ENCODE results near the gene TNFRSF12A.

The TNFRSF12A gene

DNA sequence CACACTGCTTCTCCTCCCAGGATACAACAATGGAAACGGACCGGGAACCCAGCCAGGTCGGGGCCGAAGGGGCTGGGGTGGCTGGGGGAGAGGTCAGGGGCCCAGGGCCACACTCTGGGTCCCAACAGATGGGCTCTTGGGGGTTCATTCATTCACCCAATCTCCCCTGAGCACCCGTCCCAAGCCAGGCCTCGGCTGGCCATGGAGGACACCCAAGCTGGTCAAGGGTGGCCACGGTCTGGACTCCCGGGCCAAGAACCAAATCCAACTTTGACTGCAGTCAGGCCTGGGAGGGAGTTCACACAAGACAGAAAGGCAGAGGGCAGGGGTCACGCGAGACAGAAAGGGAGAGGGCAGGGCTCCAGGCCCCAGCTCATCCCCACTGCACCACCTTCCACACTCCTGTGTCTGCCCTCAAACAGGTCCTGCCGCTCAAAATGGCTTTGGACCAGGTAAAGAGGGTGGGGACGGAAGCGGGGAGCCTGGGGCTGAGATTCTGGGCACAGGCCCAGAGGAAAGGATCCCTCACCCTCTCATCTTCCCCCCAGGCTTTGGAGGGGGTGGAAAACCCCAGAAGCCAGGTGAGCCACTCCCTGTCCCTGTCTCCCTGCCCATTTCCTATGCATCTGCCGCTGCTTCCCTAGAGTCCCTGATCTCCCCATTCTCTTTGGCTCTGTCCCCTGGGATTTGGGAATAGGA, 27.6 kb upstream of the TNFRSF12A start:
- Mint-ChIP-seq H3K27ac (no peak overlapping the region), H3K27me3 (peaks cover 34% of the 10 kb centered on the region), H3K4me3 (no peak overlapping the region), H3K9me3 (no peaks in the 10 kb centered on the region), H3K36me3 (ENCODE audit: low read depth) (no peaks in the 10 kb centered on the region), H3K4me1 (ENCODE audit: low read depth) (no peaks in the 10 kb centered on the region)
- intact Hi-C loops (cut with micrococcal nuclease): no loop called here

DNA sequence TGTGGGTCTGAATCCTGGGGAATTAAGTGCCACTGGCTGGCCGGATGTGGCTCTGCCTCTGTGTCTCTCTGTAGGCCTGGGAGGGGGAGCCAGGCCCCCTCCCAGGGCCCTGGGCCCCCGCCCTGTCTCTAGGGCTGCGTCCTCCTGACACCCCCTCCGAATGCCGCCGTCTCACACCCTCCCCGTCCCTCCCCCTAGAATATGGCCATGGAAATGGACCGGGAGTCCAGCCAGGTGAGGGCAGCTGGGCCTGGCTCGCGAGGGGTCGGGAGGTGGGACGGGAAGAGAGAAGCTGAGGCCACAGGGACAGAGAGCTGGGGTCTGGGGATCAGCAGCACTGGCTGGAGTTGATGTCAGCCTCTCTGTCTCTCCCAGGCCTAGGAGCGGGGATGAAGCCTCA, 23.9 kb upstream of the TNFRSF12A start:
- Mint-ChIP-seq H3K4me3 (no peak overlapping the region), H3K27ac (no peak overlapping the region), H3K4me1 (ENCODE audit: low read depth) (no peaks in the 10 kb centered on the region), H3K36me3 (ENCODE audit: low read depth) (no peaks in the 10 kb centered on the region), H3K27me3 (peaks cover 27% of the 10 kb centered on the region), H3K9me3 (no peaks in the 10 kb centered on the region)
- intact Hi-C loops (cut with micrococcal nuclease): no loop called here

DNA sequence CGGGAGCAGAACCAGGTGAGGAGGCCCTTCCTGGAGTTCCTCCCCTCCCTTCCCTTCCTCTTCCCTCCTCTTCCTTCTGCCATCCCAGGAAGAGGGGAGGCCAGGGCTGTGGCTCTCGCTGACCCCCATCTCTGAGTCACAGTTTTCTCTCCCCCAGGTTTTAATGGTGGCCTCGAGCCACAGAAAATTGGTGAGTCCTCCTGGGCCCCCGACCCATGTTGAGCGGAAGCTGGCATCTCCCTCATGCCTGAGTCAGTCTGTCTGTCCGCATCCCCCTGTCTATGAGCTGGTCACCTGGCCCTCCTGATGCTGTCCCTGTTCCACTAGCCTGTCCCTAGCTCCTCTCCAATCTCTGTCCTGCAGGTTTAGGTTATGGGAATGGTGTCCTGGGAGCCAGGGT, 20.2 kb upstream of the TNFRSF12A start:
- Mint-ChIP-seq H3K4me3 (no peak overlapping the region), H3K27me3 (peaks cover 23% of the 10 kb centered on the region), H3K36me3 (ENCODE audit: low read depth) (peaks cover 5% of the 10 kb centered on the region), H3K4me1 (ENCODE audit: low read depth) (peaks cover 4% of the 10 kb centered on the region), H3K9me3 (no peaks in the 10 kb centered on the region), H3K27ac (no peak overlapping the region)
- intact Hi-C loops (cut with micrococcal nuclease): no loop called here

DNA sequence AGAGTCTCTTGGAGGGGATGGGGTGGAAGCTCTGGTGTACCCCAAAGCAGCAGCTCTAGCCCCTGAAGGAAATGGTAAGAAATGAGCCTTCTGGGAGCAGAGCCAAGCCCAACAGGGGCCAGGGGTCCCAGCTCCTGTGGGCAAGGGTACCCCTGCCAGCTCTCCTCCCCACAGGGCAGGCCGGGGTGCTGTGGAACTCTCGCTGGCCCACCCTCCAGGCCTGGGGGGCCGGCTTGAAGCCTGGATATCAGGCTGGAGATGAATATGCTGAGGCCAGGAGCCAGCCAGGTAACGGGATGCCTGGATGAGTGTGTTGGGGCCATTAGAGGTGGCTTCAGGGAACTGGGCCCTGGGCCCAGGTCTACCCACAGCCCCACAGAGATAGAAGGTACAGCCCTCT, 19.6 kb upstream of the TNFRSF12A start:
- intact Hi-C loops (cut with micrococcal nuclease): no loop called here
- Mint-ChIP-seq H3K4me1 (ENCODE audit: low read depth) (peaks cover 7% of the 10 kb centered on the region), H3K36me3 (ENCODE audit: low read depth) (peaks cover 6% of the 10 kb centered on the region), H3K27me3 (peaks cover 24% of the 10 kb centered on the region), H3K9me3 (no peaks in the 10 kb centered on the region), H3K4me3 (no peak overlapping the region), H3K27ac (no peak overlapping the region)

DNA sequence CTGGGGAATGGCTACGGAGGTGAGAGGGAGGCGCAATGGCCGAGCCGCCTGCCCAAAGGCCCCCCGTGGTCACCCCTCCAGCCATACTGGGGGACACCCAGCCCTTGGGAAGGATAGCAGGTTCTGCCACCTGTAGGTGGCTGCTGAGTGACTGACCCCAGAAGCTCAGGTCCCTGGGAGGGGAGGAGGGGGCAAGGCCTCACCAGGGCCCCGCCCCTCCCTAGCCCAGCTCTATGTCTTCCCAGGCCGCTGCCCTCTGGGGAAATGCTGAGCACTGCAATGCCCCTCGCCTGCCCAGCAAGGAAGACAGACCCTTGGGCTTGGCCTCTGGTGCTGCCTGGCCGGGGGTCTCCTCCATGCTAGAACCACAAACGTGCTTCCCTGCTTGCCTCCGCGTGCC, 18.9 kb upstream of the TNFRSF12A start:
- H3K36me3 Mint-ChIP-seq (ENCODE audit: low read depth): peaks cover 6% of the 10 kb centered on the region
- no peak overlapping the region for H3K27ac Mint-ChIP-seq
- H3K4me3 Mint-ChIP-seq: no peak overlapping the region
- H3K9me3 Mint-ChIP-seq: no peaks in the 10 kb centered on the region
- H3K4me1 Mint-ChIP-seq (ENCODE audit: low read depth): peaks cover 15% of the 10 kb centered on the region
- peaks cover 24% of the 10 kb centered on the region for H3K27me3 Mint-ChIP-seq
- intact Hi-C loops (cut with micrococcal nuclease): no loop called here

DNA sequence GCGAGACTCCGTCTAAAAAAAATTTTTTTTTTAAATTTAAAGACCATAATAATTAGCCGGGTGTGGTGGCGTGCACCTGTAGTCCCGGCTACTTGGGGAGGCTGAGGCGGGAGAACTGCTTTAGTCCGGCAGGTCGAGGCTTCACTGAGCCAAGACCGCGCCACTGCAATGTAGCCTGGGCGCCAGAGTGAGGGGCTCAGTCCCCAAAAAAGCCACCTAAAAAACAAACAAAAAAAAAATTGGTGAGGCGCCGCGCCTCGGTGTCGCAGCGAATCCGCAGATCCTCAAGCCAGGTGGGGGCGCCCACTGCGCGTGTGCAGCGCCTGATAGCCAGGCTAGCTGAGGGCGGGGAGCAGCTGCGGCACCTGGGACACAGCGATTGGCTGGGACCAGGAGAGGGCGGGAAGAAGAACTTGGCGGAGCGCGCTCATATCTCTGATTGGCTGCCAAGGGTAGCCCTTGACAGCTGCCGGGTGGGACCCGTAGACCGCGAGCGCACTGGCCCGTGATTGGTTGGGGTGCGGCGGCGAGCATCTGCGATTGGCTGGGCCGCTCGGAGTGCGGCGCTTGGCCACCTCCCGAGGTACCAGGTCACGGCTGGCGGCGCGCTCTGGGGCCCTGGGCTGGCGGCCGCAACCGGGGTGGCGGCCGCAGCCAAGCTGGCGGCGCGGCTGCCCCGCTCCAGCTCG, 16.4 kb upstream of the TNFRSF12A start:
- Mint-ChIP-seq H3K9me3 (no peaks in the 10 kb centered on the region), H3K4me1 (ENCODE audit: low read depth) (peaks cover 39% of the 10 kb centered on the region), H3K27ac (no peak overlapping the region), H3K27me3 (peaks cover 20% of the 10 kb centered on the region), H3K36me3 (ENCODE audit: low read depth) (peaks cover 6% of the 10 kb centered on the region), H3K4me3 (peak overlapping the region; percentile 59)
- intact Hi-C loops (cut with micrococcal nuclease): no loop called here

DNA sequence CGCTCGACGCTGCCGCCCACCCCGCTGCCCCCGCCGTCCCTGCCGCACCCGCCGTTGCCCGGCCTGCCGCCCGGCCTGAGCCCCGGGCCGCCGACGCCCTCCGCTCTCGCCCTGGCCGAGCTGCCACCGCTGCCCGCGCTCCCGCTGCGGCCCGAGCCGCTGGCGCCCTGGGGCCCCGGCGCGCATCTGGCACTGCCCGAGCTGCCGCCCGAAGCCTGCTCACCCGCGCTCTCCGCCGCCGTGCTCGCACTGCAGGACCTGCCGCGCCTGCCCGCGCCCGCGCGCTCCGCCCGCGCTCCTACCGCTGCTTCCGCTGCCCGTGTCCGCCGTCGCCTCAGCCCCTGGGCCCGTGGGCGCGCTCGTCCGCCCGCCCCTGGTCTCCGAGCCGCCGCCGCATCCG, 15.8 kb upstream of the TNFRSF12A start:
- Mint-ChIP-seq H3K4me1 (ENCODE audit: low read depth) (peaks cover 43% of the 10 kb centered on the region), H3K4me3 (peak overlapping the region; percentile 87), H3K9me3 (no peaks in the 10 kb centered on the region), H3K36me3 (ENCODE audit: low read depth) (peaks cover 6% of the 10 kb centered on the region), H3K27me3 (peaks cover 16% of the 10 kb centered on the region), H3K27ac (peak overlapping the region; percentile 76)
- intact Hi-C loops (cut with micrococcal nuclease): no loop called here

DNA sequence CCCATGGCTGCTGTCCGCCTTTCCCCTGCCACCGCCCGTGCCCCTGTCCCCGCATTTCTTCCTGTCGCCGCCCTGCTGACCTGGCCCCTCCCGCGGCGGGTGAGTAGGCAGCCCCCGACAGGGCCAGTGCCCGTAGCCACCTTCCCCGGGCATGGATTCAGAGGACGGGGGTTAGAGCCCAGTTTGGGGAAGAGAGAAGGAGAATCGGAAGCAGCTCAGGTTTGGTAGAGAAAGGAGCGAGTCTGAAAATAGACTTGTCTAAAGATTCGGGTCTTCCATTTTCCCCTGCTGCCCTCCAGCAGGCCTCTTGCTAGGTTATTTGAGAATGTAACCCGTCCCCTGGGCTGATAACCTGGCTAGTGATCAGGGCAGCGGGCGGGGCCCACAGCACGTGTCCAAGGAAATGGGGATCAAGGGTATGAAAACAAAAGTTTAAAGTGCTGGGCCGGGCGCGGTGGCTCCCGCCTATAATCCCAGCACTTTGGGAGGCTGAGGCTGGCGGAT, 15.3 kb upstream of the TNFRSF12A start:
- peaks cover 43% of the 10 kb centered on the region for H3K4me1 Mint-ChIP-seq (ENCODE audit: low read depth)
- H3K4me3 Mint-ChIP-seq: peak overlapping the region; percentile 87
- intact Hi-C loops (cut with micrococcal nuclease): no loop called here
- no peaks in the 10 kb centered on the region for H3K9me3 Mint-ChIP-seq
- H3K27me3 Mint-ChIP-seq: peaks cover 15% of the 10 kb centered on the region
- peaks cover 6% of the 10 kb centered on the region for H3K36me3 Mint-ChIP-seq (ENCODE audit: low read depth)
- H3K27ac Mint-ChIP-seq: peak overlapping the region; percentile 76

DNA sequence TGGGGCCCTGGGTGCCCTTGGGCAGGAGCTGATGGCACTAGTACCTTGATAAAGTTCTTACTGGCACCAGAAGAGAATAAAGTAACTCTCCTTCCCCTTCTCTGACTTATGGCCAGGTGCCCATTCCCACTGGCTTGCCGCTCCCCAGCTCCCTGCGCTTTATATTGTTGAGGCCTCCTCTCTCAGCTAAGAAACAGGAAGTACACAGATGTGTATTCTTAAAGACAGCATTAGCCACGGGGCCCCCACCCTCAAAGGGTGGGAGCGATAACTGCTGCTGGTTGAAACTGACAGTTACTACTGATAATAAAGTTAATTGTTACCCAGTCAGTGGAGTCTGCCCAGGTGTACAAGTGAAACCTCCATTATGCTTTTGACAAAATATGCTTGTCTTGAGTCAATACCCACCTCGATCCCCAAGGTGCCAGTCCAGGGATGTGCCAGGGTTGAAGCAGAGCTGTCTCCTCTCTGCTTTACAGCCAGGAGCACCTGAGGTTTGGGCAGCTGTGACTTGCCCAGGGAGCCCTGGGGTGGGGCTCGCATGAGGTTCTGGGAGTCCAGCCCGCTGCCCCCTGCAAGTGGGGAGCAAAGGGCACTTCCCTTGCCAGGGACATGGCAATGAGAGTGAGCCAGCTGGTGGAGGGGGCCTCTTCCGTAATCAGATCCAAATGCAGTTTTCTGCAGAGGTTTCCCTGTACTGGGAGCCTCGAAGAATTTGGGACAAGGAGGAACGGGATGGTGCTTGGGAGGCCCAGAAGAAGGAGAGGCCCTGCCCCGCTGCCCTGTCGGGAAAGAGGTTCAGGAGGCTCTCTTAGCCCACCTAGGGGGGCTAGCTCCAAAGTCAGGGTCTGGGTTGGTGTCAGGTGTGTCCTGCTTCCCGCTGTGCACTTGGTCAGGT, 12.9 kb upstream of the TNFRSF12A start:
- intact Hi-C loops (cut with micrococcal nuclease): loop anchor here (1.0 kb wide), 1 partner anchor 13 kb away; the partner anchor contains the start of gene TNFRSF12A
- peaks cover 6% of the 10 kb centered on the region for H3K36me3 Mint-ChIP-seq (ENCODE audit: low read depth)
- H3K27ac Mint-ChIP-seq: peak overlapping the region; percentile 81
- H3K9me3 Mint-ChIP-seq: no peaks in the 10 kb centered on the region
- peaks cover 47% of the 10 kb centered on the region for H3K4me1 Mint-ChIP-seq (ENCODE audit: low read depth)
- H3K4me3 Mint-ChIP-seq: peak overlapping the region; percentile 72
- peaks cover 20% of the 10 kb centered on the region for H3K27me3 Mint-ChIP-seq

DNA sequence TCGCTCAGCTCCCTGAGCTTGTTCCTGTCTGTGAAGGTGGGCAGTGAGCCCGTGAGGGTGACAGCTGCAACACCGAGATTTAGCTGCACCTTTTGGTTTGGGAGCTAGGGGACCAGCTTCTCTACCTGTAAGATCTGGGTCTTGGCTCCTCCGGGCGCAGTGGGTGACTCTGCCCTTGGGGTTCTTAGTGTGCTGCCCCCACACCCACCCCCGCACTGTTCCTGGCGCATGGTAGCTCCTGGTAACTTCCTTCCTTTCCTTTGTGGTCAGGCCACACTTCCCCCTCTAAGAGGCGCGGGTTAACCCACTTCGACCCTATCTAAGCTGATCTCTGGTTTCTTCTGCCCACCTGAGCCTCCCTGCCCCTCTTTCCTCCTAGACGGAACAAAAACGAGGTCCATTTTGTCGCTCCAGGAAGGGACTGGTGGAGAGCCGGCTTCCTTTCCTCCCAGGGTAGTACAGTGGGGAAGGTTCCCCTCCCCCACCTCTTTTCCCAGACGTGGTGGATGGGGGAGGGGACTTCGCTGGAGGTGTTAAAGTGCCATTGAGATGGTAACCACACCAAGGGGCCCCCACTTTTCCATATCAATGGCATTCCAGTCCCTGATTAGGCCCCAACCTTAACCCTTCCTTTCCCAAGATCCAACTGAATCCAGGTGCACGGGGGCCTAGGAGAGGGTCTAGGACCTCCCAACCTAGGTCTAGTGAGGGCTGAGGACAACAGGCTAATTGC, 12.0 kb upstream of the TNFRSF12A start:
- peak overlapping the region; percentile 81 for H3K27ac Mint-ChIP-seq
- peak overlapping the region; percentile 72 for H3K4me3 Mint-ChIP-seq
- H3K9me3 Mint-ChIP-seq: no peaks in the 10 kb centered on the region

DNA sequence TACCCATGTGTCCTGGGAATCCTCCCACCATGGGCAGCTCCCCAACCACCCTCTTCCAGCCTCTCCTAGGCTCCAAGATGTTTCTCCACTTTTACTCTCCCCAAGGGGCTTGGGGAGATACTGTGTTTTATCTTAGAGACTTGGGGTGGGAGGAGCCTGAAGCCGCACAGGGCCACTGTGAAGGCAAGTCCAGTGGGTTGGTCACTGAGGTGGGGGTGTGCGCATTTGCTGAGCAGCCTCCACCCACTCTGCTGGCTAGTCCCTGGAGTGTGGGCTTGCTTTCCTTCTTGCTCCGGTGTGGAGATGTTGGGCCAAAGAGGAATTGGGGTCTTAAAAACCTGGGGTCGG, 11.5 kb upstream of the TNFRSF12A start:
- Mint-ChIP-seq H3K27me3 (peaks cover 32% of the 10 kb centered on the region), H3K27ac (peak overlapping the region; percentile 81), H3K4me1 (ENCODE audit: low read depth) (peaks cover 48% of the 10 kb centered on the region), H3K4me3 (peak overlapping the region; percentile 72), H3K36me3 (ENCODE audit: low read depth) (peaks cover 6% of the 10 kb centered on the region), H3K9me3 (no peaks in the 10 kb centered on the region)
- intact Hi-C loops (cut with micrococcal nuclease): no loop called here

More for the DNA sequence above, 12.0 kb upstream of the TNFRSF12A start:
- Mint-ChIP-seq H3K4me1 (ENCODE audit: low read depth) (peaks cover 48% of the 10 kb centered on the region), H3K36me3 (ENCODE audit: low read depth) (peaks cover 6% of the 10 kb centered on the region), H3K27me3 (peaks cover 27% of the 10 kb centered on the region)
- intact Hi-C loops (cut with micrococcal nuclease): loop anchor here (1.0 kb wide), 1 partner anchor 12 kb away; the partner anchor contains the start of gene TNFRSF12A

DNA sequence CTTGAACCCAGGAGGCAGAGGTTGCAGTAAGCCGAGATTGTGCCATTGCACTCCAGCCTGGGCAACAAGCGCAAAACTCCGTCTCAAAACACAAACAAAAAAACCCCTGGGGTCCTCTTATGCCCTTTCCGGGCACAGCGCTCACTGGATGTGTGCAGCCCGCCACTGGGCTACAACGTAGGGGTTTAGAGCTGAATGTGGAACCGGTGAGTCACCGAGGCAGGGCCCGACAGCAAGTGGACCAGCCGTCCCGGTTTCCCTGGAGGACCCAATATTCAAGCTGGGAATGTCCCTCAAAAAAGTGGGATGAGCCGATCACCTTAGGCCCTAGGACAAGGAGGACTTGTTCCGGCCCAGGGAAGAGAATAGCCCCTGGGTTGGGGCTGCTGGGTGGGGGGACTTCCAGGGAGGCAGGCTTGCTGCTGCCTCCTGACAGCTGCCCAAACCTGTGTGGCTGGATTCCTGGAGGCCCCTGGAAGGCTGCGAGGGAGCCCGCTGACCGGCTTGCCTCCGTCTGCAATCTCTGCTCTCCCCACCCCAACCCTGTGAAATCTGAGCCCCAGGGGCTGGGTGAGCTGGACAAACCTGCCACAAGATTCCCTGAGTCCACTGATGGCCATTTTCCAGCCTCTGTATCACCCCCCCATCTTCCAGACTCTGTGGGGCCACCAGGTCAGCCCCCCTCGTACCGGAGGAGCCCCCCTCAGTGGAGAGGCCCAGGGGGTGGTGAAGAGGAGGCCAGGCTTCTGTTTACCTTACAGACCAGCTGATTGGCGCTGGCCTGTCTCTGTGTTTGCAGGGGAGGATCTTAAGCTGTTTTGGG, 10.4 kb upstream of the TNFRSF12A start:
- peaks cover 2% of the 10 kb centered on the region for H3K36me3 Mint-ChIP-seq (ENCODE audit: low read depth)
- H3K4me3 Mint-ChIP-seq: no peak overlapping the region
- peaks cover 45% of the 10 kb centered on the region for H3K4me1 Mint-ChIP-seq (ENCODE audit: low read depth)
- H3K27ac Mint-ChIP-seq: no peak overlapping the region
- intact Hi-C loops (cut with micrococcal nuclease): no loop called here
- H3K27me3 Mint-ChIP-seq: peaks cover 43% of the 10 kb centered on the region
- H3K9me3 Mint-ChIP-seq: no peaks in the 10 kb centered on the region

DNA sequence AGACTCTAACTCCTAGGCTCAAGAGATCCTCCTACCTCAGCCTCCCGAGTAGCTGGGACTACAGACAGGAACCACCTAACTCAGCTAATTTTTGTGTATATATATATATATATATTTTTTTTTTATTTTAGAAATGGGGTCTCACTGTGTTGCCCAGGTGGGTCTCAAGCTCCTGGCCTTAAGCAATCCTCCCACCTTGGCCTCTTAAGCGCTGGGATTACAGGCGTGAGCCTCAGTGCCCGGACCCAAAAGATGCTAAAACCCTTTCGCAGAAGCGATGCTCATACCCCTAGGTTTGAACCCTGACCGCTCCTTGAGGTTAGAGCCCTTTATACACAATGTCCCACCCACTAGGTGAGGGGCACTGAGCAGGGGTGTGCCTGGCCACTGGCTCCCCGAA, 9.7 kb upstream of the TNFRSF12A start:
- Mint-ChIP-seq H3K36me3 (ENCODE audit: low read depth) (no peaks in the 10 kb centered on the region), H3K27ac (no peak overlapping the region), H3K4me1 (ENCODE audit: low read depth) (peaks cover 41% of the 10 kb centered on the region), H3K9me3 (no peaks in the 10 kb centered on the region), H3K27me3 (peaks cover 48% of the 10 kb centered on the region), H3K4me3 (no peak overlapping the region)
- intact Hi-C loops (cut with micrococcal nuclease): no loop called here
